K562 (cell line): Measurements from ENCODE around the gene TFE3. TPM values are rescaled to one million over a fixed set of nuclear protein-coding genes. Genes with fewer than 3 reads are reported as not detected.
A peak's percentile ranks its signal among the peaks of the same experiment; 100 is the strongest.

Experiments
- FOS ChIP-seq: IDR thresholded peaks from 3 replicates; pipeline ENCODE4 v1.6.1; 2011; ENCODE audit not compliant: insufficient read length; ENCODE audit errors: extremely low read depth
- HLTF ChIP-seq: fragments of 450-650 bp; IDR thresholded peaks from 2 replicates; pipeline ENCODE4 v1.6.1; 2016
- IRF2 ChIP-seq: sonication (generic); formaldehyde crosslinking; IDR thresholded peaks from 2 replicates; pipeline ENCODE4 v1.8.1; 2022; ENCODE audit warnings: mild to moderate bottlenecking, missing genetic modification reagents
- MYBL2 ChIP-seq, 2 experiments: fragments of 450-650 bp in 1 of 2; sonication (generic) in 1 of 2; formaldehyde crosslinking in 1 of 2; IDR thresholded peaks; 2 replicates each; pipeline versions ENCODE4 v1.6.1 to v1.8.1; 2017 to 2022; ENCODE audit warnings: borderline replicate concordance in 1 of 2, inconsistent platforms in 1 of 2, low read depth in 1 of 2, mild to moderate bottlenecking in 1 of 2, missing genetic modification reagents in 1 of 2, moderate library complexity in 1 of 2
- NCOR1 ChIP-seq: fragments of 450-650 bp; IDR thresholded peaks from 2 replicates; pipeline ENCODE4 v1.6.1; 2016; ENCODE audit warnings: mild to moderate bottlenecking, moderate library complexity
- SMARCC2 ChIP-seq: fragments of 450-650 bp; IDR thresholded peaks from 2 replicates; pipeline ENCODE4 v1.6.1; 2017; ENCODE audit warnings: antibody characterized with exemption, moderate library complexity, mild to moderate bottlenecking, low read depth
- TAF7 ChIP-seq: fragments of 450-650 bp; IDR thresholded peaks from 2 replicates; pipeline ENCODE4 v1.6.1; 2016; ENCODE audit warnings: missing genetic modification characterization, missing compliant biosample characterization
- ZBTB8A ChIP-seq: fragments of 450-650 bp; IDR thresholded peaks from 2 replicates; pipeline ENCODE4 v1.6.1; 2018; ENCODE audit warnings: mild to moderate bottlenecking, moderate library complexity; ENCODE audit not compliant: partially characterized antibody
- polyA plus RNA-seq, 8 experiments: library from polyadenylated mRNA; depleted of rRNA in 4 of 8; stranded (reverse) in 5 of 8; unstranded in 3 of 8; fragments of >200 nt; fragmentation: Nextera tagmentation in 2 of 8; fragmentation: Illumina TruSeq in 1 of 8; extraction: Ambion mirVana in 2 of 8; extraction: Trizol in 1 of 8; gene quantifications; 2 replicates each; pipeline versions ENCODE4 v1.2.1 to v1.2.3, GENCODE V29; 2011 to 2014; ENCODE audit warnings: inconsistent platforms in 1 of 8, missing spikeins in 1 of 8
- total RNA-seq, 7 experiments: library from RNA; depleted of rRNA in 6 of 7; stranded (reverse); fragments of >200 nt in 6 of 7; fragmentation: Illumina TruSeq in 2 of 7; extraction: Trizol in 2 of 7; gene quantifications; 2 replicates each; pipeline versions ENCODE4 v1.2.1 to v1.2.3, GENCODE V29; 2011 to 2021; ENCODE audit warnings: low replicate concordance in 1 of 7
- TF ChIP-seq, protein P1 (sequence below): fragments of 250-450 bp; sonication (Bioruptor Pico); IDR thresholded peaks from 2 replicates; pipeline ENCODE4 v1.4.0; 2020; ENCODE audit warnings: mild to moderate bottlenecking, moderate library complexity

The TFE3 gene
- total and polyA plus RNA-seq, 9 of the 15 experiments (the other 6 are each of a cell fraction or from before 2014, with no cell fraction given): 1.9 to 20.3 (median 11.9) TPM

GRCh38 chrX:49002091-49002935 is 40.8 kb downstream of the TFE3 start, which contains the start of gene GRIPAP1 (continued):
- TF ChIP-seq HLTF (no peak), FOS (no peak), SMARCC2 (no peak), ZBTB8A (no peak), NCOR1 (0 out of 2 replicates have a peak, but pooled peaks have one; percentile 18), TAF7 (tag) (peak; percentile 95), IRF2 (no peak), MYBL2 (IDR thresholded peaks at IDR 0.05; ENCODE audit: low read depth) (no peak), MYBL2 (CRISPR knock-in tag; IDR thresholded peaks at IDR 0.05; ENCODE audit: borderline replicate concordance) (no peak)
- TF ChIP-seq, protein P1, sequence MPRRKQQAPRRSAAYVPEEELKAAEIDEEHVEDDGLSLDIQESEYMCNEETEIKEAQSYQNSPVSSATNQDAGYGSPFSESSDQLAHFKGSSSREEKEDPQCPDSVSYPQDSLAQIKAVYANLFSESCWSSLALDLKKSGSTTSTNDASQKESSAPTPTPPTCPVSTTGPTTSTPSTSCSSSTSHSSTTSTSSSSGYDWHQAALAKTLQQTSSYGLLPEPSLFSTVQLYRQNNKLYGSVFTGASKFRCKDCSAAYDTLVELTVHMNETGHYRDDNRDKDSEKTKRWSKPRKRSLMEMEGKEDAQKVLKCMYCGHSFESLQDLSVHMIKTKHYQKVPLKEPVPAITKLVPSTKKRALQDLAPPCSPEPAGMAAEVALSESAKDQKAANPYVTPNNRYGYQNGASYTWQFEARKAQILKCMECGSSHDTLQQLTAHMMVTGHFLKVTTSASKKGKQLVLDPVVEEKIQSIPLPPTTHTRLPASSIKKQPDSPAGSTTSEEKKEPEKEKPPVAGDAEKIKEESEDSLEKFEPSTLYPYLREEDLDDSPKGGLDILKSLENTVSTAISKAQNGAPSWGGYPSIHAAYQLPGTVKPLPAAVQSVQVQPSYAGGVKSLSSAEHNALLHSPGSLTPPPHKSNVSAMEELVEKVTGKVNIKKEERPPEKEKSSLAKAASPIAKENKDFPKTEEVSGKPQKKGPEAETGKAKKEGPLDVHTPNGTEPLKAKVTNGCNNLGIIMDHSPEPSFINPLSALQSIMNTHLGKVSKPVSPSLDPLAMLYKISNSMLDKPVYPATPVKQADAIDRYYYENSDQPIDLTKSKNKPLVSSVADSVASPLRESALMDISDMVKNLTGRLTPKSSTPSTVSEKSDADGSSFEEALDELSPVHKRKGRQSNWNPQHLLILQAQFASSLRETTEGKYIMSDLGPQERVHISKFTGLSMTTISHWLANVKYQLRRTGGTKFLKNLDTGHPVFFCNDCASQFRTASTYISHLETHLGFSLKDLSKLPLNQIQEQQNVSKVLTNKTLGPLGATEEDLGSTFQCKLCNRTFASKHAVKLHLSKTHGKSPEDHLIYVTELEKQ (CRISPR knock-in tag): no peak
